ENCODE results near the gene CXCL3. TPM values are rescaled to one million over a fixed set of nuclear protein-coding genes. Genes with fewer than 3 reads are reported as not detected.

Gene CXCL3
- total RNA-seq, 4 donors from 2014 or later = 1.1 to 26.9 (median 6.7) TPM

- ATAC-seq (ENCODE audit: low FRiP score) (no peak), DNase-seq (ENCODE audit: low spot score) (no peak)
- TF ChIP-seq, protein P1, sequence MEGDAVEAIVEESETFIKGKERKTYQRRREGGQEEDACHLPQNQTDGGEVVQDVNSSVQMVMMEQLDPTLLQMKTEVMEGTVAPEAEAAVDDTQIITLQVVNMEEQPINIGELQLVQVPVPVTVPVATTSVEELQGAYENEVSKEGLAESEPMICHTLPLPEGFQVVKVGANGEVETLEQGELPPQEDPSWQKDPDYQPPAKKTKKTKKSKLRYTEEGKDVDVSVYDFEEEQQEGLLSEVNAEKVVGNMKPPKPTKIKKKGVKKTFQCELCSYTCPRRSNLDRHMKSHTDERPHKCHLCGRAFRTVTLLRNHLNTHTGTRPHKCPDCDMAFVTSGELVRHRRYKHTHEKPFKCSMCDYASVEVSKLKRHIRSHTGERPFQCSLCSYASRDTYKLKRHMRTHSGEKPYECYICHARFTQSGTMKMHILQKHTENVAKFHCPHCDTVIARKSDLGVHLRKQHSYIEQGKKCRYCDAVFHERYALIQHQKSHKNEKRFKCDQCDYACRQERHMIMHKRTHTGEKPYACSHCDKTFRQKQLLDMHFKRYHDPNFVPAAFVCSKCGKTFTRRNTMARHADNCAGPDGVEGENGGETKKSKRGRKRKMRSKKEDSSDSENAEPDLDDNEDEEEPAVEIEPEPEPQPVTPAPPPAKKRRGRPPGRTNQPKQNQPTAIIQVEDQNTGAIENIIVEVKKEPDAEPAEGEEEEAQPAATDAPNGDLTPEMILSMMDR (IDR thresholded peaks at IDR 0.05) = no peak
These were observed 4.2 kb upstream of the CXCL3 start for GRCh38 chr4:74042681-74043080.

GRCh38 chr4:74041418-74041817 lies 2.9 kb upstream of the CXCL3 start:
- ATAC-seq (ENCODE audit: low FRiP score) = no peak
- TF ChIP-seq, protein P1 (IDR thresholded peaks at IDR 0.05) = no peak
- no peak for DNase-seq (ENCODE audit: low spot score)

GRCh38 chr4:74039315-74039763 lies 850 bp upstream of the CXCL3 start:
- DNase-seq (ENCODE audit: low spot score) (no peak), ATAC-seq (ENCODE audit: low FRiP score) (no peak)
- TF ChIP-seq, protein P1 (IDR thresholded peaks at IDR 0.05) = no peak

GRCh38 chr4:74038086-74038424 lies 434 bp downstream of the CXCL3 start:
- no peak for ATAC-seq (ENCODE audit: low FRiP score)
- no peak for DNase-seq (ENCODE audit: low spot score)
- TF ChIP-seq, protein P1 (IDR thresholded peaks at IDR 0.05) = no peak

DNA sequence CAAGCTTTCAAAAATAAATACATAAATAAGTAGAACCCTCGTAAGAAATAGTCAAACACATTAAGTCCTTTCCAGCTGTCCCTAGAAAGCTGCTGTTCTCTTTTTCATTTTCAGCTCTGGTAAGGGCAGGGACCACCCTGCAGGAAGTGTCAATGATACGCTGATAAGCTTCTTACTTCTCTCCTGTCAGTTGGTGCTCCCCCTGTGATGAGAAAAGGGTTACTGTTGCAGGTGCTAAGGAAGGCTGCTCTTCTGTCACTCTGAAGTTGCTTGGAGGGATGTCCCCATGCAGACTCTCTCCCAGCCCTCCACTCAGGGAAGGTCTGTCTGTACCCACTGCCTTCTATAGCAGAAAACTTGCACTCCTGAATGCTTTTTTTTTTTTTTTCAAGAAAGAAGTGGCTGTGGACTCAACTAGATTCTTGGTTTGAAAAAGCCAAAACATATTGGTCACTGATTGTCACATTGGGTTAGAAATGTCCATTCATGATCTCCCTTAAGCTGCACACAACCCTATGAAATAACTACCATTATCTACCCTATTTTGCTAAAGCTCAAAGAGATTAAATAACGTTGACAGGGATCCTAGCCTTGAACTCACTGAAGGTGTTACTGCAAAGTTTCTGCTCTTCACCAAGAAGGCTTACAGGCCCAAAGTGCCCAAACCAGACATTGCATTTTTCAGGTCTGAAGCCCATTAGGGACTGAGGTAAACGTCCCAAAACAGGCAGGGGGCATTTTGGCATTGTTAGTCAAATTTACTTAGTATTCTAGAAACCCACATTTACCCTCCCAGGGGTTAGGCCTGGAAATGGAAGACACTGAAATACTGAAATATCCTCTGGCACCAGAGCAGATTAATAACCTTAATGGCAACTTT lies 1.2 kb downstream of the CXCL3 start:
- DNase-seq (ENCODE audit: low spot score) (no peak), ATAC-seq (ENCODE audit: low FRiP score) (no peak)
- TF ChIP-seq, protein P1 (IDR thresholded peaks at IDR 0.05) = no peak

DNA sequence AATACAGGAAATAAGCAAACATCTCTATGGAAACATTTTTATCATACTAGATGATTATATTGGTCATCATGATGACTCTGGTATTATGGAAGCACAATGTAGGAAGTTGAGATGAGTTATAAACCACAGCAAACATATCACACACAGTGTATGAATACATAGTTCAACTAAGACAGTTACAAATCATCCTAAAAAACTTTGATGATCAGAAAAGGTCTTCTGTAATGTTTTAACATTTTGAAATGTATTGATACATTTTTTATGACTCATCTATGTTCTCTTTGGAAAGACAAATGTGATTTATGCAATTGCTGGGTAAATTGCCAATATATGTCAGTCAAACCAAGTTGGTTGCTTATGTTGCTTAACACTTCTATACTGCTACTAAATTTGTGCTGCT lies 4.8 kb downstream of the CXCL3 start:
- ATAC-seq (ENCODE audit: low FRiP score) = no peak
- DNase-seq (ENCODE audit: low spot score) = no peak
- TF ChIP-seq, protein P1 (IDR thresholded peaks at IDR 0.05) = no peak

DNA sequence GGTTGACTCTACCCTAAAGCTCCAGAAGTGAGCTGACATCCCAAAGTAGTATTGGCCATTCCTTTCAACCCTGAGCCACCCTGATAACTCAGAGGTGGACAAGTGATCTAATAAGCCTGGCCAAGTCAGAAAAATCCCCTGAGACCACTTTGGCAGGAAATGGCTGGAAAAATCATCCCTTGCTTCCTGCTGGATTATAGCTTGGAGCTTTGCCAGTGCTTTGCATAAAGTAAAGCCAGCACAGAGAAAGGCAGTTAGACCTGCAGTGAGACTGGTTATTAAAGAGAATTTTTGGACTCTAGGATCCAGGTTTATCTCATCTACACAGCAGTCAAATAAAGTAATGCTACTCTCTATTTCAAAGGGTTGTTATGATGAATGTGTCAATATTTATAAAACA lies 6.4 kb downstream of the CXCL3 start:
- TF ChIP-seq, protein P1 (IDR thresholded peaks at IDR 0.05) = no peak
- ATAC-seq (ENCODE audit: low FRiP score) (no peak), DNase-seq (ENCODE audit: low spot score) (no peak)
